ENCODE results near the gene IQSEC2.

The IQSEC2 gene

DNA sequence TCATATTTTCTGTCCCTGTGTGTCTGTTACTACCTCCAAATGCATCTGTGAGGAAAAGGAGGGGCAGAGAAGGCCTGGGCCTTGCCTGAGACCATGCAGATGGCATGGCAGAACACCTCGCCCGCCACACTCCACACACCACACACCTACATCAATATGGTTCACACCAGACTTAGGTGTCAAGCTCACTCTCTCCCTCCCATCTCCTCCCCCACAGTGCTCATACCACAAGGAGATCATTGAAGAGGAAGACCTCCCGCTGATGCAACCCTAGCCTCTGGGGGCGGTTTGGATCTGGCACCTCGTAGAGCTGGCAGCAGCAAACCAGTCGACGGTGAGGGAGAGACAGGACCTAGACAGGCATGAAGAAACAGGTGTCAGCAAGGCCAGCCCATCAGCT lies 39.8 kb downstream of the IQSEC2 start:
- DNase-seq, result no peak

DNA sequence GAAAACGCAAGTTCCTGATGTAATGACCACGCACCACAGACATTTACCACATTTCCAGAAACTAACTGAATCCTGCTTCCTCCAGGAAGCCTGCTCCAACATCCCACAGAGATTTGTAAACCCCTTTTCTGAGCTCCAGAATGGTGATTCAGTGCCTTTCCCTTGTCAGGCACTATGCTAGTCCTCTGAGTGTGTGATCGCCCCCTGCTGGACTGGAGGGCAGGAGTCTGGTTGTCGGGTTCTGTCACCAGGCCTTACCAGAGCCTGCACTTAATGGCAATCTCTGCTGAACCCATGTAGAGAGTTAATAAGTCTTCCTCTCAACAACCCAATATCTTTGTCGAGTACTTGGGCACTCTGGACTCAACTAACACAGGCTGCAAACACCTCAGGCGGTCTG lies 41.9 kb downstream of the IQSEC2 start:
- peak; percentile 52 to 63 for DNase-seq

DNA sequence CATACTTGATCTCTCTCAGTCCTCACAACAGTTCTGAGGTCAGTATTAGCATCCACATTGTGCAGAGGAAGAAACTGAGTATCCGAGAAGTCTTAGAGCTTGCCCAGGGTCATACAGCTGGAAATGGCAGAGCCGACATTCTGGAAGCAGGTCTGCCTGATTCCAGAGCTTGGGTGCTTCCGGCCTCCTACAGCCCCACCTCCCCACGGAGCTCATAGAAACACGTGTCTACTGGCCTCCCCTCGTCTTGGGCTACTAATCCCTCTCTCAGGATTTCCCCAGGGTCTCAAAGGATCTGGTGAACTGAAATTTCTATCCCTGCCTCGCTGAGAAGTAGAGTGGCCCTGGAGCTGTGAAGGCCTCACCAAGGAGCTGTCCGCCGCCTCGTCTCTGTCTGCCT lies 44.3 kb downstream of the IQSEC2 start:
- no peak for DNase-seq

DNA sequence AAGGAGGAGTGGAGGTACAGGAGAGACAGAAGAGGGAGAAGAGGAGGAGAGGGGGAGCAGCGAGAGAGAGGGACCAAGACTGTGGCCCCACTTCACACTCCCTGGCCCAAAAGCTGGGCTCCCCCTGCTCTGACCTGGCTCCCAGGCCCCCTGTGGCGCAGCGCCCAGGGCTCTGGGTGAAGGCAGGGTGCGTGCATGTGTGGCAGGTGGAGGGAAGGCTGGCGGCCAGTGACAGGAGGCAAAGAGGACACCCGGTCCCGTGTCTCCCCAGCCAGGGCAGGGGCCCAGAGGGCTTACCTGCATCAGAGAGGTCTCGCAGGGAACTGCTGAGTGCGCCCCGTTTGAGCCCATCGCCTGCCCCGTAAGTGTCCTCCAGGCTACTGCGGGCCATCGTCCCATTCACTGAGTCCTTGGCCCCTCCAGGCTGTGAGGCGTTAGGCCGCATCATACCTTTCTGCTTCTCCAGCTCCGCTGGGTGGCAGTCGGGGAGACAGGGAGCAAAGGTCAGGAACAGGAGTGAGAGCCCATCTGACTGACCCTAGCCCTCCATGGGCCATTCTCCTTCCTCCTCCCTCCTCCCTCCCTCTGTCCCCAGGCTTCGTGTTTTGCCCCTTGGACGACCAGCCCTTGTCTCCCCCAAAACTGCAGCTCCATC lies 45.2 kb downstream of the IQSEC2 start:
- no peak for DNase-seq

DNA sequence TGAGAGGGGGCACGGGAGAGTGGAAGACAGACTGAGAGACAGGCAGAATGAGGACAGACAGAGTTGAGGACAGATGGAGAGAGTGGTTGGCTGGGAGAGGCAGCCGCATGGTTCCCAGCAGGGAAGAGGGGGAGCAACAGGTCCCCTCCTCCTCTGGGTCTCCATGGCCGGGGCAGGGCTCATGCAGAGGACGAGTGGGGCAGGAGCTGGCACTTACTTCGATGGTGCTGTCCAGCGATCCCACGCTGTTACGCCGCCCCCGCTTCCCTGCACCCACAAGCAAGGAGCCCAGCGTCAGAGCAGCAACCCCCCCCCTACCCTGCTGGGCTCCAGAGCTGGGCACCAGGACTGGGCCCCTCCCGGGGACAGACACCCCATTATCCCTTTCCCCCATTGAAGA lies 45.8 kb downstream of the IQSEC2 start:
- no peak for DNase-seq

DNA sequence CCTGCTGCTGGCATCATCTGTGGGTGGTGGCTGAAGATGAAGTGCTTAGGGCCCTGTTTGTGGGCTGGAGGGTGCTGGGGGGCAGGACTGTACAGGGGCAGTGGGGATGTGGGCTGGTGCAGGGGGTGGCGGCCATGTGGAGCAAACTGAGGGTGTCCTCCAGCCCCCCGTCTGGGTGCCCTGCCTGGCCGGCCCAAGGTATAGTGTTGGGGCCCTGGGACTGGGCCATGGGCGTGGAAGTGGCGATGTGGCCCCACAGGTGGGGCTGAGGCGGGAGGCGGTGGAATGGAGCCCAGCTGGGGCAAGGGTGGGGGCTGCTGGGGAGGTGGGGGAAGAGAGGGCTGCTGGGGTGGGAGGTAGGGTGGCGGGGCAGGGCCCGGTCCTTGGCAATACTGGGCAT lies 46.9 kb downstream of the IQSEC2 start:
- DNase-seq, result no peak

DNA sequence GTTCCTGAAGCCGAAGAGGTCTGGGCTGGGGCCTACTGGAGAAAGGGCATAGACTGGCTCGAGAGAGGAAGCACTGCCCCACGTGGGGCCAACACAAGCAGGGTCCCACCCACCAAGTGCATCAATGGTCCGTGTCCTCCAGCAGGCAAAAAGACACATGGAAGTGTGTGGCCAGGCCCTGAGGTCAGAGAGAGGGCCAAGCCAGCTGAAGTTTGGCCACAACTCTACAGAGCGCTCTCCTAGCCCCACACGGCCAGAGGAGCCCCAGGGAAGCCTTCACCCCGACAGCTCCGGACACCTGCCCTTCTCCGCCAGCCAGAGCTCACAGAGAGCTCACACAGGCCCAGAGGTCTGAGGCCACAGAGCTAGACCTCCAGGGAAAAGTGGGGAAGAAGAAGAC lies 47.8 kb downstream of the IQSEC2 start:
- DNase-seq, result no peak

DNA sequence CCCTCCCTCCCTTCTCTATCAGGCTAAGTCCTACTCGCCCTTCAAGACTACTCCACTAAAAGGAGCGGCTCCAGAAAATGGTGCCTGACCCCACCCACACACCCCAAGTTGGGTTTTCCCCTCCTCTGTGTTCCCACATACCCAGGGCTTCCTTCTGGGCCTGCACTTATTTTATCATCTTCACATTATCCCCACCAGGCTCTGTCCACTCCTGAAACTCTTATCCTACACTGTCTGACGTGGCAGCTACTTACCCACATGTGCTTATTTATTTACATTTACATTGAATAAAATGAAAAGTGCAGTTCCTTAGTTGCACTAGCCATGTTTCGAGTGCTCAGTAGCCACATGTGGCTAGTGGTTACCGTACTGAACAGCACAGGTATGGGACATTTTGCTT lies 51.3 kb downstream of the IQSEC2 start:
- DNase-seq, result no peak

DNA sequence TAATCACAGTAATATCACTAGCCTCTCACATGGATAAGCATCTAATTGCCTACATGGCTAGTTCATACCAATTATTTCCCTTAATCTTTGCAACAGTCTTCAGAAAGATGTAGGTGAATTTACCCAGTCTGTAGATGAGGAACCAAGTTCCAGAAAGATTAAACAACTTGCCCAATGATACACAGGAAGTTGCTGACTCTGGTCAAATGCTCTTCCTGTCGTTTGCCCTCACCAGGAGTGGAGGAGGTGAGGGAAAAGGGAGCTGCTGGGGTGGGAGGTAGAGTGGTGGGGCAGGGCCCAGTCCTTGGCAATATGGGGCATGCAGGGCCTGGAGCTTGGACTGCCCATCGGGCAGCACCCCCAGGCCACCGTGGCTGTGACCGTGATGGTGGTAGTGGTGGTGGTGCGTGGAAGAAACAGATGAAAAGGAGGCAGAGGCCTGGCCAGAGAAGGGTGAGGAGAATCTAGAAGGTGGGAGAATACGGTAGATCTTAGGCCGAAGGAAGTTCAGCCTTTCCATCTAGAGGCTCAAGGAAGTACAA lies 54.1 kb downstream of the IQSEC2 start:
- no peak for DNase-seq

DNA sequence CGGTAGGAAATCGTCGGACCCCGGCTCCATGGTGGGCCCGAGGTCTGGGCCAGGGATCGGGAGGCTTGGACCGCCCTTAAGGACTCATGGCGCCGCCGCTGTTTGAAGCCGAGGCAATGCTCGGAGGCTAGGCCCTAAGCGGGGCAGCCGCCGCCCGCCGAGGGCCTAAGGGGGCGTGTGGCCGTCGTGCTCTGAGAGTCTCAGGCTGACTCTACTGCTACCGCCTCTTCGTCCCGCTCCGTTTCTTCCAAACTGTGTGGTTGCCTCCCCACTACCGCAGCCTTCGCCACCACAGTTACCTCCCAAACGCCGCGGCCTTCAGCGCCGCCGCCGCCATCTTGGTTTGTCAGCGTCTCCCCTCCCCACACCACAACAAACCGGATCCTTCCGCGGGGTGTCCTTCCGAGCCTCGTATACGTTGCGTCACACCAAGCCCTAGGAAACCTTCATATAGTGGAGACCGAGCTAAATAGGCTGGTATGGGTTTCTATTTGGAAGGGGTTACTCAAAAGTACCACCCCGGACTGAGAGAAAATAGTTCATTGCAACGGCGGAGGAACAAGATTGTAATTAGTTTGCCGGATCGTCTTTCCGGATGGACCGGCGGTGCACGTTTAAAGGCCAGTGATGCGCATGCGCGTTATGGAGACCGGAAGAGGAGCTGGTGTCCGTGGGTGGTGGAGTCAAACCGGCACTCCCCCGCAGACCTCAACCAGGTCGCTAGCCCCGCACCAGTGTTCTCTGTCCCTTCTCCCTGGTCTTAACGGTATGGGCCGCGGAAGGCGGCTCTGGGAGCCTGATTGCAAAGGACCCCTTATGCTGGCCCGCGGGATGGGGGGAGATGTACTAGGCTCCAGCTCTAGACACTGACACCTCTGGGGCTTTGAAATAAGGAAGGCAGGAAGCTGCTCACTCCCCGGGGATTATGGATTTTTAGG lies 56.3 kb downstream of the IQSEC2 start, which contains the start of gene KDM5C:
Gene KDM5C, minus strand, starts transcription at position 348 of the 938 bp plus-strand sequence. Its CDS starts 318 bp downstream, at position 30.
- DNase-seq, result peak; percentile 81 to 87

DNA sequence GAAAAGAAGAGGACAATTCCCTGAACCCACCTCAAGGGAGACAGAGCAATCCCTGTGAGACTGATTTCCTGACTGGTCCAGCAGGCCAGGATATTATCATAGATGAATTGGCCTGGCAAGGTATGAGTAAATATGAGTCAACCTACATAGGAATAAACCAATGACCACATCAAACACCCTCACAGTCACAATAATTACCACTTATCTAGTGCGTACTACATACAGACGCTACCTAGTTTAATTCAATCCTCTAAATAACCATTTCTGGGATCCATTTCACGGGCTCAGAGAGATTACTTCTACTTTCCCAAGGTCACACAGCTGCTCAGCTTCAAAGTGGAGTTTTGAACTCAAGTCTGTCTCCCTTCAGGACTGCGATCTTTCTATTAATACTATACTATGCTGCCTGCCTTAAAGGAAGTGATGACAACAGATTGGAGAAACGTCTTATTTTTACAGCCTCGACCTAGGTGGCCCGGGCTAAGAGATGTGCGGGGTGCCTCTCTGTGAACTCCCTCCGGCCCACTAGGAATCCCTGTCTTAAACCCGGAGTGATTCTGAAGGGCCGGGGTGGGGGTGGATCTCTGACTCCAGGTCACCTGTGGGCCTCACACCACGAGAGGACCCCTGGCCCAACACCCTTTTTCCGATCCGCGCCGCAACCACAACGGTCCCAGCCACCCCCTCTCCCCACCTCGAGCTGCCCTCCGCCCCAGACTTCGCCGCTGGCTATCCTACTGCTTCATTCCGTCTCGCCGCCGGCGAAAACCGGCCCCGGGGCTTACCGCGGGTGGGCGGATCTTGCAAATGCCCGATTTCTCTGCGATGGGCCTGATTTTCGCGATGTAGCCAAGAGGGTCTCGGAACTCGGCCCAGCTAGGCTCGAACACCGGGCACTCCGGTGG lies 57.2 kb downstream of the IQSEC2 start:
- DNase-seq, result peak; percentile 3 to 6

DNA sequence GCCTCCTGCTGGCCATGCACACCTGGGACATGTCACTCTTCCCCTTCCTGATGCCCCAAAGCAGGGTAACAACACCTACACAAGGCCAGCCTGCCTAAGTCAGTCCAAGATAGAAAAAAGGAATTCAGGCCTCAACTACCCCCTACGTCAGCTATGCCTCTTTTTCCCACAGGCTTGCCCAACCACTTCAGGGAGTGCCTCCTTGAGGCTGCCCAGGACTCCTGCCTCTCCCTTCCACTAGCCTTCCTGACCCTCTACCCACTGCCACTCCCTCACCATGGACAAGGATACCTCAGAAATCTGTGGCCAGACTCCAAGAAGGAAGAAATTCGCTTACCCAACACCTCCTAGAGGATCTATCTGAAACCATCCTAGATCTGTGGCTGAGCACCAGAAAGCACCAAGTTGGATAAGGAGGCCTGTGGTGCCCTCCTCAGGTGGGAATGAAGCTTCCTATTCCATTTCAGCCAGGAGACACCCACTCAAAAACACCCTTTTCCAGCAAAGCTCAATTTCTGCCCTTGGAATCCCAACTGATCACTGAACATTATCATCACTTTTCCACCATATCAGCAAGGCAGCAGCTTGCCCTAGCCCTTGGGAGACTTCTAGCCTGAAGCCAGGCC lies 58.2 kb downstream of the IQSEC2 start:
- no peak for DNase-seq

All from activated CD4-positive, alpha-beta T cell treated with anti-CD3 and anti-CD28 coated beads, Interleukin-2, amount 50 U/mL, for 48 hours (primary cell).